Stimulated activated CD4-positive, alpha-beta T cell treated with anti-CD3 and anti-CD28 coated beads, Interleukin-12 subunit alpha, Interleukin-12 subunit beta, amount 100 ng/mL, for 4 hours (primary cell): ENCODE data around the gene BEND6.

Experiments
- DNase-seq: peaks from one replicate; pipeline ENCODE4 v3.0.0-alpha.2; 2020

Gene BEND6

GRCh38 chr6:56954403-56955170 lies at the start of gene BEND6:
Gene BEND6, plus strand, starts transcription at chr6:56955107. Its CDS starts 26,704 bp downstream, at chr6:56981811.
- peak; percentile 40 for DNase-seq

- no peak for DNase-seq
Observed at GRCh38 chr6:56905378-56905777, 49.5 kb upstream of the BEND6 start.

- DNase-seq, result no peak
Observed at GRCh38 chr6:56906752-56907151, 48.2 kb upstream of the BEND6 start.

- DNase-seq, result no peak
Observed at GRCh38 chr6:56909115-56909907, 45.6 kb upstream of the BEND6 start.

- no peak for DNase-seq
Observed at GRCh38 chr6:56911847-56912246, 43.1 kb upstream of the BEND6 start.

- no peak for DNase-seq
Observed at GRCh38 chr6:56913285-56914074, 41.4 kb upstream of the BEND6 start.

GRCh38 chr6:56914798-56915658 lies 39.9 kb upstream of the BEND6 start:
- DNase-seq, result no peak

GRCh38 chr6:56915832-56916231 lies 39.1 kb upstream of the BEND6 start:
- DNase-seq, result no peak

GRCh38 chr6:56916849-56917551 lies 37.9 kb upstream of the BEND6 start:
- no peak for DNase-seq

GRCh38 chr6:56922645-56923044 lies 32.3 kb upstream of the BEND6 start:
- DNase-seq, result no peak

- no peak for DNase-seq
Observed at GRCh38 chr6:56923565-56923964, 31.3 kb upstream of the BEND6 start.

GRCh38 chr6:56927538-56928453 lies 27.1 kb upstream of the BEND6 start:
- DNase-seq, result no peak

GRCh38 chr6:56930846-56931245 lies 24.1 kb upstream of the BEND6 start:
- no peak for DNase-seq

GRCh38 chr6:56932910-56933477 lies 21.9 kb upstream of the BEND6 start:
- DNase-seq, result no peak

- DNase-seq, result no peak
Observed at GRCh38 chr6:56933650-56934049, 21.3 kb upstream of the BEND6 start.

- no peak for DNase-seq
Observed at GRCh38 chr6:56934876-56935275, 20.0 kb upstream of the BEND6 start.

GRCh38 chr6:56936466-56936865 lies 18.4 kb upstream of the BEND6 start:
- no peak for DNase-seq

GRCh38 chr6:56938649-56939191 lies 16.2 kb upstream of the BEND6 start:
- no peak for DNase-seq

GRCh38 chr6:56940463-56940862 lies 14.4 kb upstream of the BEND6 start:
- no peak for DNase-seq

- DNase-seq, result no peak
Observed at GRCh38 chr6:56940977-56941376, 13.9 kb upstream of the BEND6 start.
